Measurements from ENCODE around the gene KNL1.

- TF ChIP-seq CTCF (conservative IDR thresholded peaks at IDR 0.05; ENCODE audit: low read depth, low read length): no peak
- no peak for TF ChIP-seq EZH2 (IDR thresholded peaks at IDR 0.05; ENCODE audit: borderline replicate concordance, low read depth, low read length, poor library complexity, severe bottlenecking)
These were observed 24.9 kb downstream of the KNL1 start for GRCh38 chr15:40618906-40619305.
